ENCODE results near the gene ZNF674.
"Not testable (repeated sequence)": the region's sequence is repeated elsewhere in the genome, so short reads cannot be mapped to it uniquely, and the experiment has no call there.

ZNF674 gene

DNA sequence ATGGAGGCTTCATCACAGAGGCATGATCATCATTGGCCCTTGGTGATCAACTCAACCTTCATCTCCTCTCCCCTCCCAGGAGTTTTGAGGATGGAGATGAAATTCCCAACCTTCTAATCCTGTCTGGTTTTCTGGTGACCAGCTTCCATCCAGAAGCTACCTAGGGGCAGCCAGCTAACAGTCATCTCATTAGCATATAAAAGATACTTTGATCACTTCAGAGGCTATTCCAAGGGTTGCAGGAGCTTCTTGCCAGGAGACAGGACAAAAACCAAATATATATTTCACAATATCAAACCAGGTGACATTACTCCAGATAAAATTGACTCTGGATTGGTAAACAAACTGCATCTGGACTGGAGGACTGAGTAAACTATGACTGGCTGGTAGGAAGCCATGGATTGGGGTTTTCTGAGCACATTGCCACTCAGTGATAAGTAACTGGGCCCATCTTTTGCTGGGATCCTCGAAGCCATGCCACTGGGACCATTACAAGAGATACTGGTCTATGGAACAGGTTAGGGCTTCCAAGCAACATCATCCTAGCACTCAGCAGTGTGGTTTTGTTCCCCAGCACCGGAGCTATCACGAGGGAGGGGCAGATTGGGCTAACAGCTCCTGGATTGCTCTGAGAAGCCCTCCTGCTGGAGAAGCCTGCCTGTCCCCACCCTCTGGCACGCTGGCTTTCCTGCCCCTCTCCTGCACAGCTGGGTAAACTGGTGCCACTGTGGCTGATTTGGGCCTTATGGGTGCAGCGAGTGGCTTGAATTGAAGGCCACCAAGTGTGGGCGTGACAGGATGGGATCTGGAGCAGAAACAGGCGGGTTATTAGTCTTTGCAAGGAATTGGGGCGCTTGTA lies 84.2 kb downstream of the ZNF674 start:
- DNase-seq: not testable (repeated sequence)

DNA sequence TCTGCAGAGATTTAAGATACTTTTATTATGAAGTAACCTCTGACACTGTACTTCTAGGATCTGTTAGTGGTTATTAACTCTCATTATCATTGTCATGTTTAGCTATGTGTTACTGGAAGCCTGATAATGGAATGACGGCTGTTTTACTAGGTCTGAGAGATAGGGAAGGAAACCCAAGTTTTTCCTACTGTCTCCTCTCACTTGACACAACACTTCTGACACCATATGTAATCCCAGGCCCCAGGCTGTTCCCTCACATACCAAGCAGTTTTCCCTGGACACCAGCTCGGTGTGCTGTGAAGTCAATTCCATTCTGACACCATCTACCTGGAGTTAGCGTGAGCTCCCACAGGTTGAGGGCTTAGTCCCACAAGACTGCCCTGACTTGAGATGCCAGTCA lies 85.6 kb downstream of the ZNF674 start:
- no peak for DNase-seq

DNA sequence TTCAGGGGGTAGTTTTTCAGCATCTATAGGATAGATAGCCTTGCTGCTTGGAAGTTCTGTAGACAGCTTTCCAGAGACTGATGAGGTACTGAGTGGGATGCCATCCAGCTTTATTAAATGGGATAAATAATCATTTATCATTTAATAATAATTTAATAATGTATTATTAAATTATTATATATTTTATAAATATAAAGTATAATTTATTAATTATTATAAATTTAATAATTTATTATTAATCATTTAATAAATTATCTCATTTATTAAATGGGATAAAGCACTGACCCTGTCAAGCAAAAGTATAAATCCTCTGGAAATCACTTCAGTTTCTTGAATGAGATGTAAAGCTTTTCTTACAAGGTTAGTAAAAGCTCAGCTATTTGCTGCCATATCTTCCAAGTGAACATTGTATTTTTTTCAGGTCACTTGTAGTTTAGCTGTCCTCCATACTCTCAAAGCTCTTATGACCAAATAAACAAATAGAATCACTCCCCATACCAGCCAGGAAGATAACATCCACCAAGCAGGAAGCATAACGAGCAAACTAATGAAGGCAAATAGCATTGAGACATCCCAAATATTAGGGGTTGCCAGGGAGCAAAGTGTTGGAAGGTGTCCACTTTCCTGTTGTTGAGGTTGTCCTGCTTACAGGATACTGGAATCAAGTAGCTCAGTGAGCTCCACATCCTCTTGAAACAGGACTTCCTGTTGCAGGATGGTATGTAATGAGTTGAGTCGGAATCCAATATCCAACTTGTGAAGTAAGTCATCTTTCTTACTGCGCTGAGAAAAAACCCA lies 88.9 kb downstream of the ZNF674 start:
- DNase-seq: no peak

All from DMS79 (cell line).